ENCODE data around the gene CDR2.
"Not testable (repeated sequence)": the region's sequence is repeated elsewhere in the genome, so short reads cannot be mapped to it uniquely, and the experiment has no call there.

Gene CDR2

DNA sequence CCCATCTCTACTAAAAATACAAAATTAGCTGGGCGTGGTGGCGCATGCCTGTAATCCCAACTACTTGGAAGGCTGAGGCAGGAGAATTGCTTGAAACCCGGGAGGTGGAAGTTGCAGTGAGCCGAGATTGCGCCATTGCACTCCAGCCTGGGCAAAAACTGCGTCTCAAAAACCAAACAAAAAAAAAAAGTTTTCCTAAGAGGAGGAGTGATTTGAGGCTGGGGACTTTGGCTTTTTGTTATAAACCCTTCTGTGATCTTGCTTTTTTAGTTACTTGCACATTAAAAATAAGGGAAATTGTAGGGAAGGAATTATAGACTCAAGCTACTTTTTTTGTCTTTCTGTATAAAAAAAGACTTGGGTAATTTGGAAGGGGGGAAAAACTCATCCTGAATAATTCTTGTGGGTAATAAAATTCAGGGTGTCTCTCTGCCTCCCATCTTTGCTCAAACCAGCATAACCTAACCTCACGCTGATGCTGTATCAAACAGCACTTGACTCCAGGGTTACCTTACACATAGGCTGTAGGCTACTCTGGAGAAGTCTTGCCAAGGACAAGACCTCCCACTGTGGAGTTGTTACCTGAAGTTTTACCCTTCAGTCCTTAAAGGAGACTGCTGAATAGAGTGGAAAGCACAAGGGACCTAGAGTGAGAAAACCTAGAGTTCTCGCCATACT, 1.7 kb upstream of the CDR2 start:
- no peak for DNase-seq (ENCODE audit: low spot score)

DNA sequence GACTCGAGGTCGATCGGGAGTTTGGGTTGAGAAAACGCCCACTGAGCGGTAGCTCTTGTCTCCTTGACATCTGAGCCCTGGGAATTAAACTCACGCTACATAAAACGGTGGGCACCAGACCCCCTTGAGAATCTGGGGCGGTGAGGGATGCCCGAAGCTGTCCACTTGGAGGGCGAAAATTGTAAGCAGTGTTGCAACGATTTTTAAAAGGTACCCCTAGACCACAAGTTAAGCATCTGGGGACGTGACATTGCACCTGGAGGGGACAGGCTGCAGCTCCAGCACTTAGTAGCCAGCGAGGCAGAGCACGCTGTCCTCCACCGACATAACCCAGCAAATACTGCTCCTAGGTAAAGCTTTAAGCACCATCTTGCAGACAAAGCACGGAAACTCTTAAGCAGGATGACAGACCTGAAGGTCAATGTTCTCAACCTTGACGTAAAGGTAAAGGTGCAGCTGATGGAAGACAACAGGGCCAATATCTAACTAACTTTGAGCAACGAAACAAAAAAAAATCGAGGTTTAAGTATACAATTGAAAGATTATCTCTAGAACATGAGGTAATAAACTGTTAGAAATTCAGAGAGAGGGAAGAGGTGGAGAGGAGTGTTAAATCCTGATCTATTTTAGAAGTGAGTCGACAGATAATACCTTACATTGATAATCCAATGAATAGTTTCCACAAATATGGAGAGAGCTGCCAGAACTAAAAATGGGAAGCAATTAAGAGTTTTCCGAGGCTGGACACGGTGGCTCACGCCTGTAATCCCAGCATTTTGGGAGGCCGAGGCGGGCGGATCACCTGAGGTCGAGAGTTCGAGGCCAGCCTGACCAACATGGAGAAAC, 921 bp upstream of the CDR2 start:
- DNase-seq (ENCODE audit: low spot score): no peak

- peak; percentile 73 for DNase-seq (ENCODE audit: low spot score)
Observed at GRCh38 chr16:22373662-22374310, 633 bp downstream of the CDR2 start.

DNA sequence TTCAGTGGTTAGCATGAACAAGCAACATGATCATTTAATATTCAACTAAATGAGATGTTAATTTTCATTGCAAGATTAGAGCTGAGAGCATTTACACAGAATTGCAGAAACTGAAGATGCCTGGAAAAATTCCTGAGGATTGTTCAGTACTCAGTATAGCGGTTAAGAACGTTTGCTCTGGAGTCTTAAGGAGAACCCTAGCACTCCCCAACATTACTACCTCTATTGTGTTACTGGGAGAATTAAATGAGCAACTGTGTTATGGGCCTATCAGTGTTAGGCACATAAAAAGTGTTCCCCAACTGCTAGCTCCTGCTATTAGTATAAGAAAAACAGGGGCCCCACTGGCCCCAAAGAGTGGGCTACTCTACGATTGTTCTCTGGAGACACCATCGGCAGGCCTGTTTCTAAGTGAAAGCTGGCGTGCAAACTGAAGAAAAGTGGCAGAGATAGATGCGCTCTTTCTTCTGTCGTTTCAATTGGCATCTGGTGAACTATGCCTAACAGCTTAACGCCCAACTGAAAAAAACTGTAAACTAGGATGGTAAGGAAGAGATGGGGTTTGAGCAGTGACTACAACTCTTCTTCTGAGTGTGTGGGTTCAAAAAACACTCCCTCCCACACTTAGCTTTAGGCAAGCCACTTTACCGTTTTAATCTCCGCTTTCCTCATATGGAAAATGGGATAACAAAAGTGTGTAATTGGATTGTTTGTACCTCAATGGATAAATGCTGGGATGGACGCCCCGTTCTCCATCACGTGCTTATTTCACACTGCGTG, 1.3 kb downstream of the CDR2 start:
- DNase-seq (ENCODE audit: low spot score): no peak

DNA sequence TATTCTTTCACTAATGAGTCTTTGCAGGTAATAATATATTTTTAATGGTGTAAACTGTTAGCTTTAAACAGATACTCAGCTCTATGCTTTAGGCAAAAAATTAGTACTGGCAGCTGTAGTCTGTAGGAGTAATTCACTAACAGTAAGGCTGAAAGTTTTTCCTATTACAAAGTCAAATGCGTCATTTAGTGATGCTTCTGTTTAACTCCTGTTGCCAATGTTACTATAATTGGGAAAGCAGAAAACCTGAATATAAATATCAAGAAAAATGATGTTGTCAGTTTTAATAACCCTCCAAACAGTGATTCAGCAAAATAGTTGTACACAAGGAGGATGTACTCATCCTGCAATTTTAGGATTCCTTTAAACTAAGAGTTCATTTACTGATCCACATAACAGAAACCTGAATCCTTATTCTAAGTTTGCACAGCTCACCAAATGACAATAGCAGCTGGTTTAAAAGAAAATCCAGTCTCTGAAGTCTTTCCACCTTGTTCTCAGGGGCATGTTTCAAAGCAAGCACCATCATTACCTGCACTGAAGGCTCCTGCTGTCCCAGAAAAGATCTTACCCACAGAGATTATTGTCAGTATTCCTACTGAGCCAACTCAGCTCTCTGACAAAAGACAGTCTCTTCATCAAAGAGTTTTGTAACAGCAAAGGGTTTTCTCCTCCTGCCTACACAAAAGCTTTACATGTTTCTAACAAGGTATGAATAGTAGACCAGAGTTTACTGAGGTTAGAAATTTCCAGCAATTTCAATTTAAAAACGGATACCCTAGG, 4.2 kb downstream of the CDR2 start:
- no peak for DNase-seq (ENCODE audit: low spot score)

DNA sequence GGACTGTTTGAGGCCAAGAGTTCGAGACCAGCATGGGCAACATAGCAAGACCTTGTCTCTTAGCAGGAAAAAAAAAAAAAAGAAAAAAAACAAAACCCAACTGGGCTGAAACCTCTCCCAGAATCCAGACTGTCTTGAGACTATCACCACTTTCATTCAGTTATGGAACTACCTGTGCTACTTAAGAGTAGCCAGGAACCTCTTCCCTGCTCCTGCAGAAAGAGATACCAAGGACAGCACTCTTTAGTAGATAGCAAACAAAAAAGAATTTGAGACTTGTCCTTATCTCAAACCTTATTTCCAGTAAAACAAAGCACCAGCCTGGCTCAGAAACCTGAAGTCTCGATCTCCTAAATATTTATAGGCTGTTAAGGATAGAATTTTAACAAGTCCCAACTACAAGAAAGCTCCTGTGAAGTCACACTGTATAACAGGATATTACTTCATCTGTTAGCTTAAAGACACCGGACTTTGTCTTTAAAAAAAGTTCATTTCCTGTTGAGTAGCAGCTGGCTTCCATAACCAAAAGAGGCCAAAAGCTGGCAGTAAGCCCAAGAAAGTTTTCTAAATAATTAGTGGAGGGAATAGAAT, 5.1 kb downstream of the CDR2 start:
- no peak for DNase-seq (ENCODE audit: low spot score)

DNA sequence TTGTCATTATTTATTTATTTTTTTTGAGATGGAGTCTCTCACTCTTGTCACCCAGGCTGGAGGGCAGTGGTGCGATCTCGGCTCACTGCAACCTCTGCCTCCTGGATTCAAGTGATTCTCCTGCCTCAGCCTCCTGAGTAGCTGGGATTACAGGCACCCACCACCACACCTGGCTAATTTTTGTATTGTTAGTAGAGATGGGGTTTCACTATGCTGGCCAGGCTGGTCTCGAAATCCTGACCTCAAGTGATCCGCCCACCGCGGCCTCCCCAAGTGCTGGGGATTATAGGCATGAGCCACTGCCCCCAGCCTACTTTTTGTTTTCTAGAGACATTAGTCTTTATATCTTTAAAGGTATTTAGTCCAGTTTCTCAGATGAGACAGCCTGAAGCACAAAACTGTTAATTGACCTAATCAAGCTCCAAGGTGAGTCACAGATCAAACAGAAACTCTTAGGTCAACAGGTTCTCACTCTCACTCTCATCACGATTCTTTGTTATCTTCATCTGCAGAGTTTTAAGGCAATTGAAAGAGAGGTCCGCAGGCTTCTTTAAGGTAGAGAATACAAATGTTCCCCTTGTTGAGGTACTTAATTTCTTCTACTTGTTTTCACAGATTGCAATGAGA, 6.1 kb downstream of the CDR2 start:
- not testable (repeated sequence) for DNase-seq (ENCODE audit: low spot score)

DNA sequence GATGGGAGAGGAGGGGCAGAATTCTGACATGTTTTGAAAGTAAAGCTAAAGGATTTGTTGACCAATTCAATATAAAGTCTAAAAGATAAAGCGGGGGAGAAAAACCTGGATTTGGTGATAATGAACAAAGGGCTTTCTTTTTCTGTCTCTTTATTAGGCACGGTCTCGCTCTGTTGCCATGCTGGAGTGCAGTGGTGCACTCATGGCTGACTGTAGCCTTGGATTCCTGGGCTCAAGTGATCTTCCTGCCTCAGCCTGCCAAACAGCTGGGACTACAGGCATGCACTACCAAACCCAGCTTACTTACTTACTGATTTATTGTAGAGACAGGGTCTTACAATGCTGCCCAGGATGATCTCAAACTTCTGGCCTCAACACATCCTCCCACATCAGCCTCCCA, 7.5 kb downstream of the CDR2 start:
- DNase-seq (ENCODE audit: low spot score): no peak

GRCh38 chr16:22366371-22366770, 8.0 kb downstream of the CDR2 start:
- no peak for DNase-seq (ENCODE audit: low spot score)

- DNase-seq (ENCODE audit: low spot score): no peak
Observed at GRCh38 chr16:22364241-22364640, 10.2 kb downstream of the CDR2 start.

DNA sequence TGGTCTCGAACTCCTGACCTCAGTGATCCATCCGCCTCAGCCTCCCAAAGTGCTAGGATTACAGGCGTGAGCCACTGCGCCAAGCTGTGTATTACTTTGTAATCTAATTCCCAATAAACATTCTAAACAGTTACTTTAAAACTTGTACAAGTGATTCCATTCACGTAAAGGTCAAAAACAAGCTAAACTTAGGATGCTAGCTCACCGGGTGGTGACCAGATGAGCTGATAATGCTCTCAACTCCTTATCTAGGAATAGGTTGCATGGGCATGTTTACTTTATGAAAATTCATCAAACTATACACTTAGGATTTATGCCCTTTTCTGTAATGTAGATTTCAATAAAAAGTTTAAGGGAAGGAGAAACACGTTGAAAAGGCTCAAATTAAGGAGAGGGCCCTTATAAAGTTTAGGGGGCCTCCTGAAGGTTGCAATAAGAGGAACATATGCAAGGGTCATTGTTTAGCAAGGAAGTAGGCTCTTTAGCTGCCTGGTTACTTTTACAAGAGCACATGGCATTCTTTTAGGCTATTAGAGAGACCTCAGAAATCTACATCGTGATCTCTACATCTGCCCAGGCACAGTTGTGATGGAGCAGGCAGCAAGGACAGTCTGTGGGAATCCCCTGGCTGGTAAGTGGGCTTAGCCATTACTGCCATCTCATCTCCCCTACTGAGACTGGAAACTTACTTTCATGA, 13.3 kb downstream of the CDR2 start:
- no peak for DNase-seq (ENCODE audit: low spot score)

- DNase-seq (ENCODE audit: low spot score): no peak
Observed at GRCh38 chr16:22359679-22360078, 14.7 kb downstream of the CDR2 start.

- no peak for DNase-seq (ENCODE audit: low spot score)
Observed at GRCh38 chr16:22358000-22358399, 16.4 kb downstream of the CDR2 start.

DNA sequence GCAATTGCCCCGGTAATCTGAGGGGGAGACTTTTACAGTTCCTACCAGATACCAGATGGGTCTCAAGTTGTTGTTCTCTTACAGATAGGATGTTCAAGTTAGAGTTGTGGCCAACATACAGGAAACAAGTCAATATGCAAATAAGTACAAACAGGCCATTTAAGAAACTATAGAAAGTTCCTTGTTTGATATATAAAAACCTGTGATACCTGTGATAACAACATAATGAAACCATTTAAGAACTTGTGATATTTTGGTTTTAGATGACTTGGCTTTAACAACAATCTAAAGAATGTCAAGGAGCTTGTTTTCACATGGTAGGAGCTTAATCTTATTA, 16.8 kb downstream of the CDR2 start:
- no peak for DNase-seq (ENCODE audit: low spot score)

DNA sequence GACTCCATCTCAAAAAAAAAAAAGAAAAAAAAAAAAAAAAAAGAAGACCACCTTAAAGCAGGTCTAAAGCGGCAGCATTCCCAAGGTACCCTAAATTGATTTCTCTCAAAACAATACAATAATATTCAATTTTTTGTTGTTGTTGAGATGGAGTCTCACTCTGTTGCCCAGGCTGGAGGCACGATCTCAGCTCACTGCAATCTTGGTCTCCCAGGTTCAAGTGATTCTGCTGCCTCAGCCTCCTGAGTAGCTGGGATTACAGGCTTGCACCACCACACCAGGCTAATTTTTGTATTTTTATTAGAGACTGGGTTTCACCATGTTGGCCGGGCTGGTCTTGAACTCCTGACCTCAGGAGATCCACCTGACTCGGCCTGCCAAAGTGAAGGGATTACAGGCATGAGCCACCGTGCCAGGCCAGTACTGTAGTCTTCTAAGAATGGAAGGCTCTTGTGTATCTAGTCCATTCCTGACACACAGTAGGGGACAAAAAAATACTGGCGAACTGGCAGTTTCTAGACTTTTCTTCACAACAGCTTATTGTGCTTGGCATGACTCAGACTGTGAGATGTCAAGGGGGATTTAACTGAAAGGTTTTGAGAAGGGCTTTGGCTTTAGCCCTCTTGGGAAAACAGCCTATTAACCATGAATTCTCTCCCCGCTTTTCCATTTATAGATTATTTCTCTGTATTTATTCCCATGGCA, 17.3 kb downstream of the CDR2 start:
- no peak for DNase-seq (ENCODE audit: low spot score)

DNA sequence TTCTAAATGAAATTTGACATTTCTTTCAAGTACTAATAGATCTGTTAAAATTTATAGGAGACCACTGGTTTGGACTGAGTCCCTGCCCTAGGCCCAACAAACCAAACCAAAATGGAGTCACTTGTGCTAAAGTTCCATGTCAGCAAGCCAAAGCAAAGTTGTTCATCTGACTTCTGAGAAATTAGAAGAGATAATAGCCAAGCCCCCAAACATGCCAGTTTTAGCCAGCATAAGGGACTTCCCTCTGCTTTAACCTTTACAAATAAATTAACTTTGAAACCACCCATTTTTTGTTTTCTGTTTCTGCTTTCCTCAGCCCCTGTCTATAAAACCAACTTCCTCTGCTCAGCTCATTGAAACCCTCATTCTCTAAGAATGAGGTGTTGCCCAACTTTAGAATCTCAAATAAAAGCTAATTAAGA, 18.9 kb downstream of the CDR2 start:
- DNase-seq (ENCODE audit: low spot score): no peak

DNA sequence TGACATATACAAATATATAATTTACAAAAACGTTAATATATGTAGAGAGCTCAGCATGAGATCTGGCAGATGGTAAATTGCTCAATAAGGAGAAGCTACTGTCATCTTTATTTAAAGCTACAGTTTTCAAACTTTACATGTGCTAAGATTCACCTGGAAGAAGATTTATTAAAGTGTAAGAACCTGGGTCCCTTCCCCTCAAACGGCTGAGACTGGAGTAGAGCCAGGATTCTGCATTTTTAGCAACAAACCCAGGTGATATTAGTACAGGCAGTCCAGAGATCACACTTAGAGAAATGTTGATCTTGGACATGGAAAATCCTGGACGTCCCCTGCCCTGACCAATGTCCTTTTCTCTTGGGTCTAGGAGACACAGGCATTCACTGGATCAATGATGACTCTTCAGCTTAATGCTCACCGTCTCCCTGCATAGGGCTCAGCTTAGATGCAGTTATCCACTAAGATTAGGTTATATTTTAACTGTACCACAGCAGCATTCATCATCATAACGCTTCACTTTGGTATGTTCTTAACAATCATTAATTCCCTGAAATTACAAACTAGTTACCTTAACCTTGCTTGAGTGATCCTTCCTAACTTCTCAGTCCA, 20.4 kb downstream of the CDR2 start:
- no peak for DNase-seq (ENCODE audit: low spot score)

DNA sequence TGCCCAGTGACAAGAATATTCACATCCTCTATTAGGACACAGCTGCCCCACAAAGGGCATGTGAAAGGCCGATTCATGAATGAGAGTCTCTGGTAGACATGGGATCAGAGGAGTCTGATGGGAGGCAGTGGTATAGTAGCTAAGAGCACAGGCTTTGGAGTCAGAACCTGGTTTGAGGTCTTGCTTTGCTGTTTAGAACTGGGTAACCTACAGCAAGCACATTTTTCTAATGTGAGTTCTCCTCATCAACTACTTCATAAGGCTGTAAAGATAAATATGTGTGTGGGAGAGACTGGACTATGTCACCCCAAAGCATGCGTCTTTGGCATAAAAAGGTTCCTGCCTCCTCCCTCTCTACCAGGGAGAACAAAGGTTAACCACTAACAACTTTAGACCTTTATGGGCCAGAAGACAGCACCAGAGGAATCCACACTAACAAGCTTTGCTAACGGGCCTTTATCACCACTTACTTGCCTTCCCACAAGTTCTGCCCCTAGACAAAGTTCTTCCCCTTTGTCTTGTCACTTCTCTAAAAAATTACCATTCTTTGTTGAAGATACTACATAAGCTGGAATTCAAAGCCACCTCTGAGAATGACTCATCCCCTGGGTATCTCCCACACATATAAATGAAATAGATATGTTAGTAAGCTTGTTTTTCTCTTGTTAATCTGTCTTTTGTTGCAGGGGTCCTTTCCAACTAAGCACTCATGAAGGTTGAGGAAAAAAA, 21.1 kb downstream of the CDR2 start:
- DNase-seq (ENCODE audit: low spot score): no peak
